ENCODE results near the gene KCNT2.

- TF ChIP-seq CTCF (conservative IDR thresholded peaks at IDR 0.05 in 1 of 2, IDR thresholded peaks at IDR 0.05 in 1 of 2; ENCODE audit: extremely low read depth in 1 of 2, insufficient read depth in 1 of 2, low read depth in 1 of 2, low read length in 2 of 2), result no peak
- TF ChIP-seq EZH2 (IDR thresholded peaks at IDR 0.05; ENCODE audit: borderline replicate concordance, low read length), result no peak
These were observed 223.1 kb downstream of the KCNT2 start for GRCh38 chr1:196385109-196385508.
